ENCODE measurements around the gene ABI3.
"Not testable (repeated sequence)": the region's sequence is repeated elsewhere in the genome, so short reads cannot be mapped to it uniquely, and the experiment has no call there.

ABI3 gene, protein sequence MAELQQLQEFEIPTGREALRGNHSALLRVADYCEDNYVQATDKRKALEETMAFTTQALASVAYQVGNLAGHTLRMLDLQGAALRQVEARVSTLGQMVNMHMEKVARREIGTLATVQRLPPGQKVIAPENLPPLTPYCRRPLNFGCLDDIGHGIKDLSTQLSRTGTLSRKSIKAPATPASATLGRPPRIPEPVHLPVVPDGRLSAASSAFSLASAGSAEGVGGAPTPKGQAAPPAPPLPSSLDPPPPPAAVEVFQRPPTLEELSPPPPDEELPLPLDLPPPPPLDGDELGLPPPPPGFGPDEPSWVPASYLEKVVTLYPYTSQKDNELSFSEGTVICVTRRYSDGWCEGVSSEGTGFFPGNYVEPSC

DNA sequence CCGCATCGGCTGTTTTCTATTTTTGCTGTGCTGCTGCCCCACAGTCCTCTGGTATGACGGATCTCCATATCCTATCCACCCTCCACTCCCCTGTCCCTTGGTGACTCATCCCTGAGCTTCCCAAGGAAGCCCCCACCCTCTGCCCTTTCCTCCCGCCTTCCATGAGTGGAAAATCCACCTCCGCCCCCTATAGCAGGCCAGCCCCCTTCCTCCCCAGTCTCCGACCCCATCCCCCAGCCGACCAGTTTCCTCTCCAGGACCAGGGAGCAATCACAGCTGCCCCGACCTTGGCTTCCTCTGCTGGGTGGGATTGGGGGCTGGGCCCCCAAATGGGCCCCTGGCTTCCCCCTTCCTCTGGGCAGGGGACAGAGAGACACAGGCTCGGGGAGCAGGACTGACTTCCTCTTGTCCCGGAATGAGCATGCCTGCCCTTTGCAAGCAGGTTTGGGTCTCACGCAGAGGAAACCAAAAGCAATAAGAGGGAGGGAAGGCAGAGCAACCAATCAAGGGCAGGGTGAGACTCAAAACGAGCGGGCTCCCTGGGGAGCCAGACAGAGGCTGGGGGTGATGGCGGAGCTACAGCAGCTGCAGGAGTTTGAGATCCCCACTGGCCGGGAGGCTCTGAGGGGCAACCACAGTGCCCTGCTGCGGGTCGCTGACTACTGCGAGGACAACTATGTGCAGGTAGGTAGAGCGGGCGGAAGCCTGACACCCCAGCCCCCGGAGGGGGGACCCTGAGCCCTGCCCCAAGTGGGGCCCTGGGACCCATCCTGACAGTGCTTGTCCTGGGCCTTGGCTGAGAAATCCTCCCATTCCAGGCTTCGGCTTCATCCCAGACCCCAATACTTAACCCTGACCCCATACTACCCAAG, at the start of gene ABI3, which contains the start of gene GNGT2:
Gene ABI3, plus strand, starts transcription at position 550 of the 872 bp plus-strand sequence. Its CDS starts 18 bp downstream, at position 568.
Gene GNGT2, minus strand, starts transcription at position 417 of the 872 bp plus-strand sequence. CDS start 3,152 bp downstream, outside the sequence.
- peak; percentile 85 for DNase-seq

DNA sequence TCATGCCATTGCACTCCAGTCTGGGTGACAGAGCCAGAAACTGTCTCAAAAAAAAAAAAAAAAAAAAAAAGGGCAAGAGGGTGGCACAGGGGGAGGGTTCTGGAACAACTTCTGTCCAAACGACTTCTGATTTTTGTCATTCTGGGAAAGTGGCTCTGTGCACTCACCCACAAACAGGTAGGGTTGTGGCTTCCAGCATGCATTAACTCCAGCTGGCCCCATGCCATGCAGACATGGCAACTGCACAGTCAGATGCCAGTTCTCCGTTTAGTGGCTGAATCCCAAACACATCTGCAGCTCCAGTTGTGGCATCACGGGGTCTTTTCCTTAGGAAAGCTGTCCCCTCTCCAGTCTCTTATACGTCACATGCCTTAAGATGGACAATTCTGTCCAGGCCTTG, 47.6 kb upstream of the ABI3 start:
- no peak for DNase-seq

DNA sequence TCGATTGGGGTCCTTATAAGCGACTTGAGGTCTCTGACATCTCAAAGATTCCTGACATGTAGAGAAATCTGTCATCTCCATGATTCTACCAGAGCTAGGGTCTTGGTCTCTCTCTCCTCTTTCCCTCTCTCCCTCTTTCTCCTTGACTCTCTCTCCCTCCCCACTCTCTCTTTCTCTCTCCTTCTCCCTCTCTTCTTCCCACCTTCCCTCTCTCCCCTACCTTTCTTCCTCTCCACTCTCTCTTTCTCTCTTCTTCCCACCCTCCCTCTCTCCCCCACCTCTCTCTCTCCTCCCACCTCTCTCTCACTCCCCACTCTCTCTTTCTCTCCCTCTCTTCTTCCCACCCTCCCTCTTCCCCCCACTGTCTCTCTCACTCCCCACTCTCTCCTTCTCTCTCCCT, 45.4 kb upstream of the ABI3 start:
- no peak for DNase-seq

DNA sequence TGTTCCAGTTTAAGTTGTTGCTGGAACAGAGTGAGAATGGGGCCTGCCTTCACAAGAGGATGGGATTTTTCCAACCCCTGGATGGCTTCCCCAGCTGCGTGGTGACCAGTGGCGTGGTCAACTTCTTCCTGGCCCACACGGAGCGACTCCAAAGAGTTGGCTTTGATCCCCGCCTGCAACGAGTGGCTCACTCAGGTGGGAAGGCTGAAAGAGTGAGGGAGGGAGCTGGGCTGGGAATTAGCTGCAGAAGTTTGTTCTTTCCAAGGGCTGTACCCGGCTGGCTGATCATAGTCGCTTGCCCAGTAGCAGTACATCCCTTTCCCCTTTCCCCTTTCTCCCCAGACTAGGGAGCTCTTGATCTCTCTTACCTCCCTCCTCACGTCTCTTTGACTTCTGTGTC, 41.8 kb upstream of the ABI3 start:
- DNase-seq, result no peak

DNA sequence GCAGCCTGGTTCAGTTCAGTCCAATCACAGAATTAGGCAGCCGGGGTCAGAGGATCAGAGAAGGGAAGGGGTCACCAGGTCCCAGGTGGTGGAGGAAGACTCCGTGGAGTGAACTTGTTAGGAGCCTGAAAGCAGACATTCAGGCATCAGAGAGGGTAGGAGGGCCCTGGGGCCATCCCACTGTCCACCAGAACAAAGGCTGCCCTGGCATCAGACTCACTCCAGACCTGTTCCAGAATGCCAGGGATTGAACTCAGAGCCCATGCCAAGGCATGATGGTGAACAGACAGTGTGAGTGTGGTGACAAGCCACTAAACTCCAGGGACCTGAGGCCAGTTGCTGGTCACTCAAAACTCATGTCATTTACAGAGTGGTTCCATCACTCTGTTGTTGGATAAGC, 40.3 kb upstream of the ABI3 start:
- no peak for DNase-seq

DNA sequence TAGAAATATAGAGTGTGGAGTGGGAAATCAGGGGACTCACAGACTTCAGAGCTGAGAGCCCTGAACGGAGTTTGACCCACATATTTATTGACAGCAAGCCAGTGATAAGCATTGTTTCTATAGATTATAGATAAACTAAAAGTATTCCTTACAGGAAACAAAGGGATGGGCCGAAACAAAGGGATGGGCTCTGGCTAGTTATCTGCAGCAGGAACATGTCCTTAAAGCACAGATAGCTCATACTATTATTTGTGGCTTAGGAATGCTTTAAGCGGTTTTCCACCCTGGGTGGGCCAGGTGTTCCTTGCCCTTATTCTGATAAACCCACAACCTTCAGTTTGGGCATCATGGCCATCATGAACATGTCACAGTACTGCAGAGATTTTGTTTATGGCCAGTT, 39.8 kb upstream of the ABI3 start:
- DNase-seq, result not testable (repeated sequence)

DNA sequence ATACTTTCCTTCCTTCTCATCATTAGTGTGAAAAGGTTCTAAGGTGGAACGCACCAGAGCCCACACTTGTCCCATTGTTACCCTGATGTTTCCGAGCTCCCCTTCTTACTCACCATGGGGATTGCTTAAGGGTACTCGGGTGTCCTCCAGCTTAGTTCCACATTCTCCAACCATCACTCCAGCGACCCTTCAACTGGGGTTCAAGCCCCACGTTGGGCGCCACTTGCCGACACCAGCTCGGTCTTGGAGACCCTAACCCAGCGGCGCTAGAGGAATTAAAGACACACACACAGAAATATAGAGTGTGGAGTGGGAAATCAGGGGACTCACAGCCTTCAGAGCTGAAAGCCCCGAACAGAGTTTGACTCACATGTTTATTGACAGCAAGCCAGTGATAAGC, 34.5 kb upstream of the ABI3 start:
- not testable (repeated sequence) for DNase-seq

DNA sequence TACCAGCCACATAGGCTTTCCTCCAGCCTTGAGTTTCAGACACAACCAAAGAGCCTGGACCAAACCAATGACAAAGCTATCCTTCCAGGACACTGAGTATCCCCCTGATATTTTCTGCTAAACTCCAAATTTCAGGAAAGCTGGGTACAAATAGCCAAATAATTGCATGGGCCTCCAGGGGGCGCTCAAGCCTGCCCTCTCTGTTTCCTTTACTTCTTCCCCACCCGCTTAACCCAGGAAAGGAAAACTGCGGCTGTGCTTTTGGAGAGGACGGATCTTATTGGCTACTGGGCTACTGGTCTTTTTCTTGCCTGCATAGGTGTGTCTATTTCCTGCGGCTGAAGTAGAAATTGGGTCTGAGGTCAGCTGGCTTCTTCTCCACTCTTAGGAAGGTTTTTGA, 30.2 kb upstream of the ABI3 start:
- peak; percentile 70 for DNase-seq

DNA sequence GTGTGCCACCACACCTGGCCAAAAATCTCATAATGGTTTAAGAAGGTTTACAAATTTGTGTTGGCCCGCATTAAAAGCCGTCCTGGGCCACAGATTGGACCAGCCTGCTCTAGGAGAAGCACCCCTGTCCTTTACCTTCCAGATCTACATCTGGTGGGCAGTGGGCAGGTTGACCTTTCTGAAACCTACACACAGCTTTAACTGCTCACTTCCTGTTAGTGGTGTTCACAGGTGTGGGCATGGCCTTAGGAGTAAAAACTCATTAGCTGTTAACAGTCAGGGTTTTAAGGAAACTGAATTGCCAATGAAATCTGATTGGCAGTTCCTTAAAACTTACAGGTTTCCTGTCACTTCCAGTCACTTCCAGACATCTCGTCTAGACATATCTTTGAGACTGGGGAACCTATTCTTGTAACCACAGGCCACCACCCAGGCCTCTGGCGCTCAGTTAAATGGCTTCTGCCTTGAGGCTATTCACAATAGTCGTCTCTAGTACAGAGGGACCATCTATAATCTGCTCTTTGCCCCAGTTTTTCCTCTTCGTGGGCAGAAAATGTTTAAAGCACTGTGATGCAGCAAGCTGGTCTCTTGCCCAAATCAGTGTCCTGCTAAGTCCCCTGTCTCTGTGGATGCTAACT, 29.4 kb upstream of the ABI3 start:
- DNase-seq, result no peak

DNA sequence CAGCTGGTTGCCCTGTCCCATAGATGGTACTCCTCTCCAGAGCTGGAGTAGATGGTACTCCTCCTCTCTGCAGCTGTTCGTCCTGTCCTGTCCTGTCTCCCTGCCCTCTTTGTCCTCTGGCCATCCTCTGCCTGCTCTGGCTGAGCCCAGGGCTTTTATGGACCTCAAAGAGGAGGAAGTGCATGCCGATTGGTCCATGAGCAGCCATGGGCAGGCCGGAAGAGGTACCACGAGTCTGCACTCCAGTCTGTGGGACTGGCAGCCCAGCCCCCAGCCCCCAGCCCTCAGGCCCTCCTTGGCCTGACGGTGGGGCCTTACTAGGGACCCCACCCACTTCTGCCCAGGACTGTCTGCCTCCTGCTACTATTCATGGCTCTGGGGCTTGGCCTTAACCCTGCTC, 27.2 kb upstream of the ABI3 start:
- DNase-seq, result no peak

DNA sequence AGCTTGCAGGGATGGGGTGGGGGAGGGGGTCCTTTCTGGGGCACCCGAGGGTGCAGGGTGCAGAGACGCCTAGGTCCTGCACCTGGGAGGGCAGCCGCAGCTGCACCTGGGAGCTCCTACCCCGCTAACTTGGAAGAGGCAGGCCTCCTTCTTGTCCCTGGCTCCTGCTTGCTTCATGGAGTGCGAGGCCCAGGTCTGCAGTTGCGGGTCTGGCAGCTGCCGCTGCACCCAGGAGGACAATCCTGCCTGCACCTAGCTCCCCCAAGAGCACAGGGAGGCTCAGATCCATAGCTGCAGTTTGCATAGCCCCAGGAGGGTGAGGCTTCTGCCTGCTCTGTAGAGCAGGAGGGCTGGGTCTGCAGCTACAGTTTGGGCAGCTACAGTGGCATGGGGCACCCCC, 26.7 kb upstream of the ABI3 start:
- DNase-seq, result no peak

DNA sequence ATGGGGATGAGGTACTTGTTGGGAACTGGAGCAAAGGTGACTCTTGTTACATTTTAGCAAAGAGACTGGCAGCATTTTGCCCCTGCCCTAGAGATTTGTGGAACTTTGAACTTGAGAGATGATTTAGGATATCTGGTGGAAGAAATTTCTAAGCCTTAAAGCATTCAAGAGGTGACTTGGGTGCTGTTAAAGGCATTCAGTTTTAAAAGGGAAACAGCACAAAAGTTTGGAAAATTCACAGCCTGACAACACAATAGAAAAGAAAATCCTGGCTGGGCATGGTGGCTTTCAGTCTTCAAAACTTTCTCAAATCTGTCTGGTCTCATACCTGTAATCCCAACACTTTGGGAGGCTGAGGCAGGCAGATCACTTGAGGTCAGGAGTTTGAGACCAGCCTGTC, 26.0 kb upstream of the ABI3 start:
- DNase-seq, result not testable (repeated sequence)

DNA sequence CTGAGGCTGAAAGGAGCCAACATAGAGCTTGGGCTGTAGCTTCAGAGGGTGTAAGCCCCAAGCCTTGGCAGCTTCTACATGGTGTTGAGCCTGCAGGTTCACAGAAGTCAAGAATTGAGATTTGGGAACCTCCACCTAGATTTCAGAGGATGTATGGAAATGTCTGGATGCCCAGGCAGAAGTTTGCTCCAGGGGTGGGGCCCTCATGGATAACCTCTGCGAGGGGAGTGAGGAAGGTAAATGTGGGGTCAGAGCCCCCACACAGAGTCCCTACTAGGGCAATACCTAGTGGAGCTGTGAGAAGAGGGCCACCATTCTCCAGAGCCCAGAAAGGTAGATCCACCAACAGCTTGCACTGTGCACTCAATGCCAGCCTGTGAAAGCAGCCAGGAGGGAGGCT, 25.1 kb upstream of the ABI3 start:
- DNase-seq, result not testable (repeated sequence)

DNA sequence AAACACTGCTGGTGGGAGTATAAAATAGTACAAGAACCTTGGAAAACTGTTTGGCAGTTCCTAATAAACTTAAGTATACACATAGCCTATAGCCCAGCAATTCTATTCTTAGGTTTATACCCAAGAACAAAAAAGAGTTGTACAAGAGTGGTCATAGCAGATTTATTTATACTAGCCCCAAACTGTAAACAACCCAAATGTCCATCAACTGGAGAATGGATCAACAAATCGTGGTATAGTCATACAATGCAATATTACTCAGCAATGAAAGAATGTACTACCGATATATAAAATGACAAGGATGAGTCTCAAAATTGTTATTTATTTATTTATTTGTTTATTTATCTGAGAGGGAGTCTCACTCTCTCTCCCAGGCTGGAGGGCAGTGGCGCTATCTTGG, 23.2 kb upstream of the ABI3 start:
- no peak for DNase-seq

DNA sequence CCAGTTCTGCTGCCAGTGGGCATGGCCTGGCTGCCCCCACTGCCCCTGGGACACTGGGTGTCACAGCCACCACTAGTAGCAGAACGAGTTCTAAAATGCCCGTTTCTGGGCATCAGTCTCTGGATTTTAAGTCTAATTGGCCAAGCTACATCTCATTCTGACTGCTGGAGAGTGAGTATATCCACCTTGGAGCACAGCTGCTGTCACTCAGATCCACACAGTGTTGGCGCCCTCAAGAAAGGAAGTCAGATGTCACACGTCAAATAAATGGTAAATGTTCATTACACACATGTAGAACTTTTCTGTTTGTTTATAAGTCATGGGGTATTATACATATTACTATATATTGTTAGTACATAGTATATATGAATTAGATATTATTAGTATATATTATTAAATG, 19.6 kb upstream of the ABI3 start:
- no peak for DNase-seq

DNA sequence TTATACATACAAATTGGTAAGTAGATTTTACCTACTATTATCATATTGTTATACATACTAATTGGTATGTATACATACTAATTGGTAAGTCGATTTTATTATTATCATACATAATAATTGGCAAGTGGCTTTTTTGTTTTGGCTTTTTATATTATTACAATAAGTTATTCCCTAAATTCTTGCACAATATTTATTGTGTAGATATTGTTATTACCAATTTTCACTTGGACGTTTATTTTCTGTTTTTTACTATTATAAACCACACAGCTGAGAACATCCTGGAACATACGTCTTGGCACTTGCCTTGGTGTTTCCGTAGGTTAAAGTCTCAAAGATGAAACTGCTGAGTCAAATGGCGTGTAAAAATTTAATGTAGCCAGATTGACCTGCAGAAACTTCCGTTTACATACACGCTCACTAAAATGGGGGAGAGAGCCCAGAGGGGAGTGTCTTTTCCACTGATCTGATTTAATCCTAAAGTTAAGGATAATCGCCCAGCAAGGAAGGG, 19.0 kb upstream of the ABI3 start:
- DNase-seq, result no peak

DNA sequence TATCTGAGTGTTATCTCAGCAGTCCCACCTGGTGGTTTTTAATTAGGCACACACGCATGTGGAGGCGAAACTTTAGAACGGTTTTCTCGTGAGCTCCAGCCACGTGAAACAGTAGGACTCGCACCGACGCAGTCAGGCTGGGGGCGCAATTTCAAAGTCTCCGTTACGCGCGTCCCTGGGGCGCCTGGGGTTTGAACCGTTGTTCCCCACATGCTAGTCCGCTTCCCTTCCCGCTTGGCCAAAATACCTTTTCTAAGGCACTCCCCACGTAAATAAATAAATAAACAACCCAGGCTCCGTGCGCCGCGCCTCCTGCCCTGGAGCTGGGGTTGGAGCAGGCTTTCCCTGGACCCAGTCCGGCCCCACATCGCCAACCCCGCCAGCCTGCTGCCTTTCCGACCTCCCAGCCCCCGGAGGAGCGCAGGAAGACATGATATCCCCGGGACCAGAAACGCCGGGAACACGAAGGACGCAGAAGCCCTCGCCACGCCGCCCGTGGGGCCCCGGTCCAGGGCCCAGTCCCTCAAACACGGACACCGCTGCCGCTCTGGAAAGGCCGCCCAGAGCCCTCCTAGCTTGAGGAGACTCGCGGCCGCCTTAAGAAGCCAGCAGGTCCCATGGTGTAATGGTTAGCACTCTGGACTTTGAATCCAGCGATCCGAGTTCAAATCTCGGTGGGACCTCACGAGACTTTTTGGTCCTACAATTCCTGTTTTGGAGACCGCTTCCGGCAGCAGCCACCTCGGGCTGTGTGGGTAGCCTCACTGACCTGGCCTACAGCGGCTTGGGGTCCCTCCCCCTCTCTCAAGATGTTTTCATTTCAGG, 18.4 kb upstream of the ABI3 start:
- peak; percentile 91 for DNase-seq

DNA sequence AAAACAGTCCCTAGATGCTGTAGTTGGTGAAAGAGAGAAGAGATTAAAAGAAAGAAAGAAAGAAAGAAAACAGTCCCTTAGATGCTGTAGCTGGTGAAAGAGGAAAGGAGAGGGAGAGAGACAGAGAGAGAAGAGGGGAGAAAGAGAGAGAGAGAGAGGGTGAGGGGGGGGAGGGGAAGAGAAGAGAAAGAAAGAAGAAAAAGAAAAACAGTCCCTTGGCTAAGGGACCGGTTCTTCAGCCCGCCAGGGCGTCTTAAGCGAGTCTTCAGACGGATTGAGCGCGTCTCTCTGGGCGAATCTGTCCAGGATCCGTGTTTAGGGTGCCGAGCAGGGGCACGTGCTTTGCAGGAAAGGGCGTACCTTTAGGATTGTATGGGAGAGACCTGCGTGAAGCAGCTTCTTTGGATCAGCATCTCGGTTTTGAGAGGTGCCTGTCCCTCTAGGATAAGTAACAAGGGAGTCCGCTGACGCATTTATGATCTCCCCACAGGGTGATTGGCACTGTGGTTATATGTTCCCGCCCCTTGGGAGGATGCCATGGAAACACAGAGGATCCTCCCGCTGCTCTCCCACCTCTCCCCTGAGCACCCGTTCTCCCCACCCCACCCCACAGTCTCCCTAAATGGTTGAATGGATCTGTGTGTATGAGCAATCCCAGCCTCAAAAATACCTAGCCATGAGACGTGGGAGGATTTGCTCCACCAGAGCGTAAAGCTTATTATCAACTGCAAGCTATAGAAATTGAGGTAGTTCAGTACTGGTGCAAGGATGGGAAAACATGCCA, 16.8 kb upstream of the ABI3 start:
- DNase-seq, result peak; percentile 72

DNA sequence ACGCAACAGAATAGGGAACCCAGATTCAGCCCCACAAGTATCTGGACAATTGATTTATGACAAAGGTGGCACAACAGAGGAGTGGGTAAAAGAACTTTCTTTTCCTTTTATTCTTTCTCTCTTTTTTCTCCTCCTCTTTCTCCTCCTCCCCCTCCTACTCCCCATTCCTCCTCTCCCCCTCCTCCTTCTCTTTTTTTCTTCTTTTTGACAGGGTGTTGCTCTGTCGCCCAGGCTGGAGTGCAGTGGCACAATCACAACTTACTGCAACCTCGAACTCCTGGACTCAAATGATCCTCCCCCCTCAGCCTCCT, 16.3 kb upstream of the ABI3 start:
- no peak for DNase-seq

DNA sequence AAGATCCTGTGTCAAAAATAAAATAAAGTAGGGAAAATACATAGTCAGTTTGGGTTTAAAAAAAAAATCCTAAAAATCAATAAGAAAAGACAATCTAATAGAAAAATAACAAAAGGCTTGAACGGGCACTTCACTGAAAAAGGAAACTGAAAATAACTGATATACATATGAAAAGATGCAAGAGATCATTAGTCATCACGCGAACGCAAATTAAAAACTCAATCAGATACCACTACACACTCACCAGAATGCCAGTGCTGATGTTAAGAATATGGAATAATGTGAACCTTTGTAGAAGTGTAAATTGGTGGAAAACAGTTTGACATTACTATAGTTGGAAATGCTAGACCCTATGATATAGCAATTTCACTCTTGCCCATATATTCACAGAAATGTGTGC, 14.8 kb upstream of the ABI3 start:
- no peak for DNase-seq

DNA sequence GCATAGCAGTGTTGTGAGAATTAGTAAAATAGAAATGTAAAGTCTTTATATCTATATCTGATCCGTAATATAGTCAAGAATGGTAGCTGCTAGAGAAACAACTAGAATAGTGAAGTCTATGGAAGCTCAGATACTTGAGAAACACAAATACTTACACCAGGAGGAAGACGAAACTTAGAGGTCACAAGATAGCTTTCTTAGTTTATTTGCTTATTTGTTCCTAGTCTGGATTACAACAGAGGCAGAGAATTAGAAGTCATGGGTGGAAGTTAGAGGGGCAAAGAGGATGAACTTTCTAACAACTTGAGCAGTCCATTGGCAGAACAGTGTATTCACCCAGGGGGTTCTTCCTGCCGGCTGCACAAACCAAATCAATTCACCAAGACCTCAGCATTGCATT, 14.0 kb upstream of the ABI3 start:
- no peak for DNase-seq
